Loucy (cell line): ENCODE measurements around the gene ZSCAN5A.

Source experiments
- EZH2phosphoT487 ChIP-seq: fragments of 200-600 bp; IDR thresholded peaks from 2 replicates; pipeline ENCODE4 v1.6.1; 2018; ENCODE audit warnings: antibody characterized with exemption, mild to moderate bottlenecking, moderate library complexity, borderline replicate concordance
- TF ChIP-seq, protein P1 (sequence below): fragments of 200-600 bp; sonication (generic); conservative IDR thresholded peaks from 2 replicates; pipeline ENCODE4 v1.5.1; 2014; ENCODE audit warnings: mild to moderate bottlenecking, antibody characterized with exemption, low read length

DNA sequence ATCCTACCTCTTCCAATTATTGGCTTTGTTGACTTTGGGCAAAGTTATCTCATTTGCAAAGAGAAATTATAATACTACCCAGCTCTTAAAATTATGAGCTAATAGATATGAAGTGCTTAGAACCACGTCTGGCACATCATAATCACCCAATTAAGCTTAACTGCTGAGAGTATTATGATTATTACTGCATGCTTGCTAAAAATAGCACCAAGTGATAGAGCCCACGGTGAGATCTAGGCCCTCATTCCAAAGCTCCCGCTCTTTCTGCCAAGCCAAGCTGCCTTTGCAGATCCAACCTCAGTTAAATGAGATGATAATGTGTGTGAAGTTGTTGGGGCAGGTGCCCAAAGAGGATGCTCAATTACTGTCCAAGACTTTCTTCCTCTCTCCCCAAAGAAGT, 48.6 kb downstream of the ZSCAN5A start:
- TF ChIP-seq, protein P1, sequence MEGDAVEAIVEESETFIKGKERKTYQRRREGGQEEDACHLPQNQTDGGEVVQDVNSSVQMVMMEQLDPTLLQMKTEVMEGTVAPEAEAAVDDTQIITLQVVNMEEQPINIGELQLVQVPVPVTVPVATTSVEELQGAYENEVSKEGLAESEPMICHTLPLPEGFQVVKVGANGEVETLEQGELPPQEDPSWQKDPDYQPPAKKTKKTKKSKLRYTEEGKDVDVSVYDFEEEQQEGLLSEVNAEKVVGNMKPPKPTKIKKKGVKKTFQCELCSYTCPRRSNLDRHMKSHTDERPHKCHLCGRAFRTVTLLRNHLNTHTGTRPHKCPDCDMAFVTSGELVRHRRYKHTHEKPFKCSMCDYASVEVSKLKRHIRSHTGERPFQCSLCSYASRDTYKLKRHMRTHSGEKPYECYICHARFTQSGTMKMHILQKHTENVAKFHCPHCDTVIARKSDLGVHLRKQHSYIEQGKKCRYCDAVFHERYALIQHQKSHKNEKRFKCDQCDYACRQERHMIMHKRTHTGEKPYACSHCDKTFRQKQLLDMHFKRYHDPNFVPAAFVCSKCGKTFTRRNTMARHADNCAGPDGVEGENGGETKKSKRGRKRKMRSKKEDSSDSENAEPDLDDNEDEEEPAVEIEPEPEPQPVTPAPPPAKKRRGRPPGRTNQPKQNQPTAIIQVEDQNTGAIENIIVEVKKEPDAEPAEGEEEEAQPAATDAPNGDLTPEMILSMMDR: no peak
- no peak for TF ChIP-seq EZH2phosphoT487
